NB4 (cell line): Measurements from ENCODE around the gene PRPS1.
"Not testable (repeated sequence)": the region's sequence is repeated elsewhere in the genome, so short reads cannot be mapped to it uniquely, and the experiment has no call there.

Experiments used
- DNase-seq: peaks from one replicate; pipeline ENCODE4 v3.0.0; 2010; ENCODE audit warnings: low read depth
- H3K4me3 ChIP-seq: one replicate; pipeline ENCODE4 v1.5.1; 2011; ENCODE audit warnings: mild to moderate bottlenecking, low read depth, low read length, moderate library complexity
- CTCF ChIP-seq: IDR thresholded peaks from one replicate; pipeline ENCODE4 v1.5.1; 2012; ENCODE audit warnings: low read depth, low read length
- MAX ChIP-seq: IDR thresholded peaks from 2 replicates; pipeline ENCODE4 v1.6.1; 2011; ENCODE audit warnings: low read depth, low read length
- MYC ChIP-seq: IDR thresholded peaks from 2 replicates; pipeline ENCODE4 v1.6.1; 2011; ENCODE audit warnings: low read depth, low read length
- POLR2A ChIP-seq: IDR thresholded peaks from 2 replicates; pipeline ENCODE4 v1.6.1; 2011; ENCODE audit warnings: mild to moderate bottlenecking; ENCODE audit not compliant: insufficient read length; ENCODE audit errors: extremely low read depth

The PRPS1 gene

DNA sequence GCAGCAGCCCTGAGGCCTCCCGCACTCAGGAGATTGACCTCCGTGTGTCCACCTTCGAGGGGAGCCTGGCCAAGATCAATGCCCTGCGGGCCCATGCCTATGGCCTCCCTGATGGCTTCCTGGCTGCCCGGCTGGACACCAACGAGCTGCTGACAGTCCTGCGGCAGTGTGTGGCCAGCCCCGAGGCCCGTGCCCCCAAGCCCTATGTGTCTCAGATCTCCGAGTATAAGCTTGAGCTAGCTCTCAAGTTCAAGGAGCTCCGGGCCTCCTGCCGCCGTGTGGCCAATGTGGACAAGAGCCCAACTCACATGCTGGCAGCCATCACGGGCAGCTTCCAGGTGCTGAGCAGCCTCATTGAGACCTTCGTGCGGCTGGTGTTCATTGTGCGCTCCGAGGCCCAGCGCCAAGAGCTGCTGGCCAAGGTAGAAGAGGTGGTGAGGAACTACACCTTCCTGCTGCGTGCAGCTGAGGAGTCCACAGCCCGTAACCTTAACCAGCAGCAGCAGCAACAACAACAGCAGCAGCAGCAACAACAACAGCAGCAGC lies 25.5 kb upstream of the PRPS1 start:
- no peak for DNase-seq
- no peak for TF ChIP-seq MYC
- no peak for TF ChIP-seq CTCF
- no peak for TF ChIP-seq POLR2A
- TF ChIP-seq MAX: no peak
- H3K4me3 ChIP-seq: no peak overlapping the region

DNA sequence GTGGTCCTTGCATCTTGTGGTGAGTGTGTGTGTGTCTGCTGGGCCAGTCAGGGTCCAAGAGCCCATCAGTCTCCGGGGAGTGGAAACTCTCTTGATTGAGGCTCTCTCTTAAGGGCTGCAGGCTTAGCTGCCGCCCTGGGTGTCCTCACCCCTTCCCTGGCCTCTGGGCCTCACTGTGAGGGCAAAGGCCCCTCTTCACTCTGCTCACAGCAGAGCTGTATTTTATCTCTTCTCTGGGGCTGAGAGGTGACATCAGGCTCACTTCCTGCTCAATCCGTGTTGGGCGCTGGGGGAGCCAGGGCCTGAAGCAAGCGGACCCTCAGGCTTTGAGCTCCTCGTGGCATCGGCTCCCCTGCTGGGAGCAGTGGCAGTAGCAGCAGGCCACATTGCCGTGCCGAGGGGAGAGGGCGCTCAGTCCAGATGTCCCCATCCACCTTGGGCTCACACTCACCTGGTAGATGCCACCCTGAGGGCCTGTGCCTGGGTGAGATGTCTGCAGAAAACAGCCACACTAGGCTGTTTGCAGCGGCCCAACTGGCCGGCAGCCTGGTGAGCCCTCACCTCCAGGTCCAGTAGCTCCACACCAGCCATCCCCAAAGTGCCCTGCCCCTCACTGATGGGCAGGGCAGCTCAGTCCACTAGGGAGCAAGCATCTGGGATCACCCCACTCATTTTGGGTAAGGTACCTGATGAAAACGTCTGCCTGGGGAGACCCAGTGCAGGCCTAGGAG lies 24.7 kb upstream of the PRPS1 start:
- H3K4me3 ChIP-seq: no peak overlapping the region
- TF ChIP-seq MAX: no peak
- DNase-seq: no peak

- H3K4me3 ChIP-seq, DNase-seq: not testable (repeated sequence)
Observed at GRCh38 chrX:107609061-107609460, 19.2 kb upstream of the PRPS1 start.

DNA sequence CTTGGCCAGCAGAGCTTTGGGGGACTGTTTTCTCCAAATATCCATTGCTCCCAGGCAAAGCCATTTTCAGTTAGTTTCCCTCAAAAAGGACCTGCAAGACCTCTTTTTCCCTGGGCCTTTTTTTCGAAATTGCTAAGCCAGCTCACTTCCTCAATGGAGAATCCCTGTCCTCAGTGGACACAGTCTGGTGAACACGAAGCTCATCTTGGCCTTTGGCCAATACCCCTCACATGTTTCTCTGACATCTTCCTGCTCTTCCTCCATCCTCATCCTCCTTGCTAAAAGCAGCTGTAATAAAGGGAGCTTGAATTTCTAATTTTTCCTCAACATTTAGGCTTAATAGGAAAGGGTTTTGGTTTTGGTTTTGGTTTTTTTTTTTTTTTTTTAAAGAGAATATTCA lies 17.6 kb upstream of the PRPS1 start:
- DNase-seq: no peak
- no peak for TF ChIP-seq MYC
- no peak for TF ChIP-seq MAX
- TF ChIP-seq POLR2A: no peak
- TF ChIP-seq CTCF: no peak
- no peak overlapping the region for H3K4me3 ChIP-seq

GRCh38 chrX:107619885-107620322 lies 8.4 kb upstream of the PRPS1 start:
- TF ChIP-seq MAX: no peak
- no peak for TF ChIP-seq POLR2A
- no peak for TF ChIP-seq MYC

DNA sequence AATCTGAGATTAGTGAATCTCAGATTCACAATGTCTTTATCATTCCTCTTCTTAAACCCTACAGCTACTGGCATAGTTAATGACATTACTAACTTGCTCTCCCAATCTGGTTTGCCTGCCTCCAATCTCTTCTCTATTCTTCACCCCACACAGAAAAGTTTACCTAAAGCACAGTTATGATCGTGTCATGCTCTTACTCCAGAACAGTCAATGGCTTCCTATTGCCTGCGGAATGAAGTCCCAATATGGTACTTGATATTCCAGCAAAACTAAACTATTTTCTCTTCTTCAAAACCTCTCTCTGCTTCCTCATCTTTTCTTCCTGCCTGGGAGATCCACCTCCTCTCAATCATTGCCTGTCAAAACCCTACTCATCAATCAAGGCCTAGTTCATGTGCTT lies 3.4 kb upstream of the PRPS1 start:
- TF ChIP-seq CTCF (no peak), POLR2A (no peak), MAX (no peak), MYC (no peak)
- no peak for DNase-seq
- no peak overlapping the region for H3K4me3 ChIP-seq

More at GRCh38 chrX:107619885-107620322, 8.4 kb upstream of the PRPS1 start:
- no peak for DNase-seq
- H3K4me3 ChIP-seq: no peak overlapping the region

- no peak overlapping the region for H3K4me3 ChIP-seq
- TF ChIP-seq POLR2A: no peak
- no peak for TF ChIP-seq MYC
- TF ChIP-seq MAX: no peak
- TF ChIP-seq CTCF: no peak
- DNase-seq: no peak
Observed at GRCh38 chrX:107625739-107626138, 2.6 kb upstream of the PRPS1 start.
